ENCODE measurements around the gene BBS9.

GRCh38 chr7:33107136-33108066, 22.0 kb upstream of the BBS9 start:
- TF ChIP-seq CTCF (IDR thresholded peaks at IDR 0.05) (peak in 3 of 4 experiments; percentile 11 to 53 (median 24)), POLR2A (IDR thresholded peaks at IDR 0.05) (no peak)

Data from gastroesophageal sphincter (tissue), 3 donors.